GM18951 (cell line): Measurements from ENCODE around the gene HOXD8.

Source experiments
- POLR2A ChIP-seq: IDR thresholded peaks from 4 replicates; pipeline ENCODE4 v1.6.1; 2011; ENCODE audit warnings: mild to moderate bottlenecking; ENCODE audit not compliant: insufficient read length, insufficient read depth; ENCODE audit errors: extremely low read depth
- in situ Hi-C: fragments of 300-500 bp; cut with MboI; formaldehyde crosslinking; loops from one replicate; pipeline ENCODE4 v1.12.0; 2022; ENCODE audit warnings: low sequenced_read_pairs, mixed read lengths, inconsistent platforms; ENCODE audit not compliant: unreplicated experiment

The HOXD8 gene

GRCh38 chr2:176087330-176088047 lies 42.0 kb upstream of the HOXD8 start:
- in situ Hi-C loops = no loop called here
- no peak for TF ChIP-seq POLR2A

GRCh38 chr2:176088048-176088936 lies 41.2 kb upstream of the HOXD8 start:
- in situ Hi-C loops = no loop called here
- no peak for TF ChIP-seq POLR2A

GRCh38 chr2:176088937-176089842 lies 40.3 kb upstream of the HOXD8 start:
- no peak for TF ChIP-seq POLR2A
- in situ Hi-C loops = no loop called here

- TF ChIP-seq POLR2A = no peak
- in situ Hi-C loops = loop anchor here (10.0 kb wide), 1 partner anchor 725 kb away; no protein-coding TSS in a partner anchor
These were observed 39.6 kb upstream of the HOXD8 start for GRCh38 chr2:176089843-176090395.

GRCh38 chr2:176090862-176091261 lies 38.6 kb upstream of the HOXD8 start:
- no peak for TF ChIP-seq POLR2A
- in situ Hi-C loops = loop anchor here (10.0 kb wide), 1 partner anchor 726 kb away; no protein-coding TSS in a partner anchor

- in situ Hi-C loops = loop anchor here (10.0 kb wide), 1 partner anchor 727 kb away; no protein-coding TSS in a partner anchor
- TF ChIP-seq POLR2A = no peak
These were observed 37.9 kb upstream of the HOXD8 start for GRCh38 chr2:176091329-176092258.

- in situ Hi-C loops = loop anchor here (10.0 kb wide), 1 partner anchor 728 kb away; no protein-coding TSS in a partner anchor
These were observed 37.0 kb upstream of the HOXD8 start, which contains the start of gene HOXD13 for GRCh38 chr2:176092270-176093144. TSS of gene HOXD13 (plus strand) at chr2:176092721. CDS start at chr2:176092891, 170 bp downstream.

GRCh38 chr2:176093145-176093897 lies 36.2 kb upstream of the HOXD8 start:
- in situ Hi-C loops = loop anchor here (10.0 kb wide), 1 partner anchor 729 kb away; no protein-coding TSS in a partner anchor
- TF ChIP-seq POLR2A = no peak

More at GRCh38 chr2:176092270-176093144, 37.0 kb upstream of the HOXD8 start, which contains the start of gene HOXD13:
- TF ChIP-seq POLR2A = no peak

GRCh38 chr2:176093898-176094249 lies 35.6 kb upstream of the HOXD8 start:
- in situ Hi-C loops = loop anchor here (10.0 kb wide), 1 partner anchor 729 kb away; no protein-coding TSS in a partner anchor
- no peak for TF ChIP-seq POLR2A

- in situ Hi-C loops = loop anchor here (10.0 kb wide), 1 partner anchor 730 kb away; no protein-coding TSS in a partner anchor
- TF ChIP-seq POLR2A = no peak
These were observed 35.2 kb upstream of the HOXD8 start for GRCh38 chr2:176094349-176094748.
